ENCODE data around the gene CGRRF1. TPM values are rescaled to one million over a fixed set of nuclear protein-coding genes. Genes with fewer than 3 reads are reported as not detected.

CGRRF1 gene
- total RNA-seq, 1 donor from 2014 or later: 22.5 TPM

GRCh38 chr14:54585214-54585613, 75.5 kb downstream of the CGRRF1 start:
- Histone ChIP-seq H3K4me1 (no peaks in the 10 kb centered on the region), H3K27me3 (no peaks in the 10 kb centered on the region), H3K4me3 (no peak overlapping the region), H3K36me3 (no peaks in the 10 kb centered on the region), H3K27ac (no peak overlapping the region), H3K9me3 (no peaks in the 10 kb centered on the region)
- intact Hi-C loops (cut with DNase I): no loop called here
- DNase-seq (no peak), ATAC-seq (no peak)
- TF ChIP-seq CTCF (IDR thresholded peaks at IDR 0.05): no peak

Other genes with a start within 250 kb of the CGRRF1 start
- 1.5 TPM for gene CDKN3, start 112.9 kb upstream of the CGRRF1 start, total RNA-seq
- 94.0 TPM for gene CNIH1, start 68.5 kb upstream of the CGRRF1 start, total RNA-seq
- gene GMFB, start 20.9 kb upstream of the CGRRF1 start, total RNA-seq: 52.9 TPM
- gene SAMD4A, start 57.2 kb downstream of the CGRRF1 start, total RNA-seq: 39.1 TPM

Data from upper lobe of right lung (tissue), 1 donor.